GM18526 (cell line): ENCODE measurements around the gene ITPRID2.

Experiments used
- POLR2A ChIP-seq: IDR thresholded peaks from 3 replicates; pipeline ENCODE4 v1.6.1; 2011; ENCODE audit not compliant: insufficient read length; ENCODE audit errors: extremely low read depth

Gene ITPRID2

GRCh38 chr2:181934694-181935093 lies 43.2 kb downstream of the ITPRID2 start:
- no peak for TF ChIP-seq POLR2A

- TF ChIP-seq POLR2A, result no peak
Observed at GRCh38 chr2:181937473-181937872, 45.9 kb downstream of the ITPRID2 start.

GRCh38 chr2:181943411-181944124 lies 52.0 kb downstream of the ITPRID2 start:
- TF ChIP-seq POLR2A, result no peak

- no peak for TF ChIP-seq POLR2A
Observed at GRCh38 chr2:181944164-181944913, 52.8 kb downstream of the ITPRID2 start.

- TF ChIP-seq POLR2A, result no peak
Observed at GRCh38 chr2:181944914-181945291, 53.4 kb downstream of the ITPRID2 start.

- no peak for TF ChIP-seq POLR2A
Observed at GRCh38 chr2:181946444-181947127, 55.1 kb downstream of the ITPRID2 start.

- no peak for TF ChIP-seq POLR2A
Observed at GRCh38 chr2:181947273-181947672, 55.7 kb downstream of the ITPRID2 start.

- TF ChIP-seq POLR2A, result no peak
Observed at GRCh38 chr2:181948227-181948626, 56.7 kb downstream of the ITPRID2 start.

GRCh38 chr2:181949047-181949446 lies 57.5 kb downstream of the ITPRID2 start:
- no peak for TF ChIP-seq POLR2A

- no peak for TF ChIP-seq POLR2A
Observed at GRCh38 chr2:181952404-181953226, 61.1 kb downstream of the ITPRID2 start.

GRCh38 chr2:181953881-181954537 lies 62.5 kb downstream of the ITPRID2 start:
- no peak for TF ChIP-seq POLR2A

- no peak for TF ChIP-seq POLR2A
Observed at GRCh38 chr2:181954538-181954883, 63.0 kb downstream of the ITPRID2 start.

GRCh38 chr2:181955010-181955409 lies 63.5 kb downstream of the ITPRID2 start:
- TF ChIP-seq POLR2A, result no peak

- no peak for TF ChIP-seq POLR2A
Observed at GRCh38 chr2:181957668-181958067, 66.1 kb downstream of the ITPRID2 start.

GRCh38 chr2:181958726-181959125 lies 67.2 kb downstream of the ITPRID2 start:
- TF ChIP-seq POLR2A, result no peak
